NCI-H2081 treated with DMSO at 0.1 percent for 48 hours (cell line): ENCODE data around the gene ITPR2.

ENCODE experiments used
- DNase-seq: peaks from one replicate; lab custom pipeline; 2025; lab: John Stamatoyannopoulos, UW

ITPR2 gene

DNA sequence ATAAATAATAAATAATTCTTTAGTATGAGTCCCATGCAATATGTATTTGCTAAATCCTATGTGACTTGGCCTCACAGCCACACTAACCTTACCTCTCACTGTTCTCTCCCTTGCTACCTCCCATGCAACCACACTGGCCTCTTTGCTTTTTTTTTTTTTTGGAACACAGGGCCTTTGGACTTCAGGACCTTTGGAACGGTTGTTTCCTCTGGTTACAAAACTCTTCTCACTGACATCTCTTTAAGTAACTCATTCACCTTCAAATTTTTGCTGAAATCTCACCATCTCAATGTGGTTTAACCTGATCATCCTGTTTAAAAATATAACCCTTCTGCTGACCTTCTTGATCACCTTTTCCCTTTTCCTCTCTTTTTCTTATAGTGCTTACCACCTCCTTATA is 443.7 kb downstream of the ITPR2 start:
- DNase-seq, result no peak

DNA sequence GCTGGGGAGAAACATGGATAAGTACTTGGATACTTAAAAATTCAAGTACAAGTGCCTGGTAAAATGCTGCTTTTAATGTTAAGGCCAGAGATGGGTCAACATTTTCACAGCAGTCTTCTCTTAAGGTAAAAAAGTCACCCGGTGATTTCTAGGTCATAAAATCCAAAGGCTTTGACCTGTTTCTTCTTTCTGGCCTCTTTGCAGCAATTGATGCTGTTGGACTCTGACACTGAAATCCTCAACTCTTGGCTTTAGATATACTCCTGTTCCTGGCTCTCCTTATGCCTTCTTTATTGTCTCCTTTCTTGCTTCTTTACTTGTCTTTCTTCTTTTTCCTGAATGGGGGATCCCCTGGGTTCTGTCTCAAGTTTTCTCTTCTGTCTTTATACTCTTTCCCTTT is 448.5 kb downstream of the ITPR2 start:
- DNase-seq, result no peak

DNA sequence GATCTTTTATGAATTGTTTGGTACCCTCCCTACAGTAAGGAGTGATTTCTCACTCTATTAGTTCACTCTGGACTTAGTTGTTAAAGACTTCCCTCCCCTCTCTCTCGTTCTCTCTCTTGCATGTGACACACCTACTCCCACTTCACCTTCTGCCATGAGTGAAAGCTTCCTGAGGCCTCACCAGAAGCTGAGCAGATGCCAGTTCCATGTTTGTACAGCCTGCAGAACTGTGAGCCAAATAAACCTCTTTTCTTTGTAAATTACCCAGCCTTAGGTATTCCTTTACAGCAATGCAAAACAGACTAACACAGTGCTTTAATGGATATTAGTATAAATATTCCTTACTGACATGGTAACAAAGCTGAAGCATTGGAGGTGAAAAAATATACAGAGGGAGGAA is 450.0 kb downstream of the ITPR2 start:
- no peak for DNase-seq

DNA sequence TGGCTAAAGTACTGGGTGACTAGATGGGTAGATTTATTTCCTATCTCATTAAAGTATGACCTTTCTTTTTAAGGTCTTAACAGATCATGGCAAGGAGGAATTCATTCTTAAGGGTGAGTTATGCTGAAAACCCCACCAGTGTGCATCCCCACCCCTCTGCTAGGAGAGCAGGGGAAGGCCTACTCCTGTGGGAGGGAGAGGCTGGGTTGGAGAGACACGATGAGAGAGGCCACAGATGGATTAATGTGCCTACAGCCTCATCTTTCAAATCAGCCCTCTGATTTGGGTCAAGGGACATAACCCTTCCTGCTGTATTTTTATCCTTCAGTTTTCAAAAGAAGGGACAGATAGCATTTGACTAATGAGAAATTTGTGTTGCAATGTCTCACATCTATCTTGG is 452.1 kb downstream of the ITPR2 start:
- DNase-seq, result no peak

DNA sequence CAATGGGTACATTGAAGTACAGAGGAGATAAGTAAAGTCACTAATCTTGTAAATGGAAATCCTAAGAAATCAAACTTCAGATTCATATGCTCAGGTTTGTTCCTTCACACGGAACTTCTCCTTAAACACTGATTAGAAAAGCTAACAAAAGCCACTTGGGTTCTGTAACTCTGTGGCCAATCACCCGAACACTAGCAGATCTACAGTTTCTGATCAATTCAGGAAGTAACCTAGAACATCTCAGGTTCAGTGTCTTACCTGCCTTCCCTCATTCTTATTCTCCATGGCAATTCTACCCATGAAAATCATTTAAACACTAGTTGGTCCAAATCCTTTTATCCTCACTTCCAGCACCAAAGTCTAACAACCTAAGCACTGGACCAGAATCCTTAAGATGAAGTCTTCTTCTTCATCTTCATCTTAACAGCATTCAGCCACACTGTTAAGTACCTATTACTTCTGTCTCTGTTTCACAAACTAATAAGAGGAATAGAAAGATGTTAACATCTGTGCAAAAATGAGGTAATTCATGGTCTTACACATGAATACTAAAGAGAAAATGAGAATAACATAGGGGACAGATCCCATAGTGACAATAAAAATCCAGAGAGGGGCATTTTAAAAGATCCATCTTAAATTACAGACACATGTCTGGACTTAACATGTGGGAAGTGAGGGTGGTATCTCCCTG is 453.1 kb downstream of the ITPR2 start:
- no peak for DNase-seq

DNA sequence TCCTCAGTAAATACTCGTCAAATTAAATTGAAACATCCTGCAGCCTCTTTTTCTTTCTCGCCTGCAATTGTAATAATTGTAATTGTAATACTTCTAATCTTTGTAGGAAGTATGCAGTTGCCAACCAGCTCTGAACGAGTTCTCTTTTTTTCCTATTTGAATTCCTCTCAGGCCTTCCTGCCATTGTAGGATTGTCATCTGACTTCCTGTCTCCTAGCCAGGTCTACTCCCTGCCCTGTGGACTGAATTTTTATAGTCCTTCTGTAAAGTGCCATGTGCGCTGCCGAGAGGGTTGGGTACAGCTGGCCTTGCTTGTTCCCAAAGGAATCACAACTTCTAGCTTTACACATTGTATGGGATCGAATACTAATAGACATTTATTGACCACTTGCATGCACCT is 454.3 kb downstream of the ITPR2 start:
- no peak for DNase-seq

DNA sequence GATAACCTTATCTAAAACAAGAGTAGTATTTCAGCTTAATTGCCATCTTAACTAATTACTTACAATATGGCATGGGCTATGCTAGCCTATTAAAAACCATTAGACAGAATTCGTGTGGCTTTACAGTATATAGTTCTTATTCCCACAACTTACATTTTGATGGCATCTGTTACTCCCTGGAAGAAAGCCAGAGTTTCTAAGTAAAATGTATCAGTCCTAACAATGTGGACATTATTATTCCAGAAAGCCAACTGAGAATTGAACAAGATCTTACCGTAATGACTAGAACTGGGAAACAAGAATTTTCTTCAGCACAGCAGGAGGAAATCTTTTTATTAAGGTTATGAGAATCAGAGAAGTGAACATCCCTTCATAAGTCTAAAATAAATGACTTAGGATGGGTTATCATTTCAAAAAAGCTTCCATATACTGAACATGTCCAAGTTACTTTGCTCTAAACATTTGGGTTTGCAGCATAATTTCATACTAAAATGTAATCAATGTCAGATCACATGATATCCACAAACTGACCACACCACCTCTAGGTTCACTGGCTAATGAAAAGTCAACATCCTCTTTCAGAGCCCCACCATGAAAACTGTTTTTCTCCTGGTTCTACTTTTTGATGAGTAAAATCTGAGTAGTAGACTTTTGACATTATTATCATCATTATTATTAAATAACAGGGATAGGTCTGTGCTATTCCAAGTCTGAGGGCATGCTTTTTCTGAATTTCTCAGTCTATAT is 457.9 kb downstream of the ITPR2 start:
- no peak for DNase-seq

DNA sequence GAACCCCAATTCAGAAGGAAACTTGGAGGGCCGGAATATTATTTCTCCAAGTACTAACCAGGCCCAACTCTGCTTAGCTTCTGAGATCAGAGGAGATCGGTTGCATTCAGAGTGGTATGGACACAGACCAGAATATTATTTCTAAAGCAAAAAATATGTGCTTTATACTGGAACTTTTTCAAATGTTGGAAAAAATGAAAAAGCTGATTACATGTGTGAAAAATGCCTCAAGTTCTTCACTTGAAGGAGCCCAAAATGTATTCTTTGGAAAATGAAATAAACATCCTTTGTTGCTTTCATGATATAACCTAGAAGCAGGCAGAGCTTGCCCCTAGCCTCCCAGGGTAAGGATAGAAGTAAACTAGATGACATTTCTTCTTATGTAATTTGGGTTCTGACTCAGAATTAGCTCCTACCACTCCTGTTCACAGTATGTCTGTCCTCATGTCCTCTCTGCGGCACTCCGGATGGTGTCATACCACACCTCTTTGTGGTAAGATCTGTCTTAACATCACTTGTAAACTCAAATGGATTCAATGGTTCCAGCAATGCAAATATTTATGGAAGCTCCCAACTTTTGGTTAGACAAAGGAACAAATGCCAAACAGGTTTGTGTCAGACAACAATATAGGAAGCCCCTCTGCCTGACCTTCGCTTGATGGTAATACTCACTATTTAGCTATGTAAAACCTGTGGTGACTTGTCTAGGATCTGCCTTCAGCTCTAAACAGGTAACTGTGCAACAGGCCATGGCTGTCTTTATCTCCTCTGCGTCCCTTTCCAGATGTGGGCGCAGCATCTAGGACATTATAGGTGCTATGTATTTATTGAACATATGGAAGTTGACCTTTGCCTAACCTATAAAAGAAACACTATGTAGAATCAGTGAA is 459.1 kb downstream of the ITPR2 start:
- no peak for DNase-seq

DNA sequence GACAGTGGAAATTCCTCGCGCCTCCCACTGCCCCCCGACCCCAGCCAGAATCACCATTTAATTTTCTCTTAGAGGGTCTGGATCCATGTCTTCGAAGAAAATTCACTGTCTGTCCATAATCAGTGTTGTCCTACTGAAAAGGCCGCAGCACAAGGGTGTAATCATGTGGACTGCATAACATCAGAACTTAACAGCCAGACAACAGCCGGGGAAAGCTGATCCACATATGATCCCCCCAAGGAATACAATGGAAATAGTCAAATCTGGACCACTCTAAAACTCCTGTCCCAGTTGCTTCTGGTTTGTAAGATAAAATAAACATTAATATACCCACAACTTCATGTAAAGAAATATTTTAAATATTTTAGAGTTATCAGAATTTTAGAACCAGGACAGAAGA is 460.1 kb downstream of the ITPR2 start:
- no peak for DNase-seq

DNA sequence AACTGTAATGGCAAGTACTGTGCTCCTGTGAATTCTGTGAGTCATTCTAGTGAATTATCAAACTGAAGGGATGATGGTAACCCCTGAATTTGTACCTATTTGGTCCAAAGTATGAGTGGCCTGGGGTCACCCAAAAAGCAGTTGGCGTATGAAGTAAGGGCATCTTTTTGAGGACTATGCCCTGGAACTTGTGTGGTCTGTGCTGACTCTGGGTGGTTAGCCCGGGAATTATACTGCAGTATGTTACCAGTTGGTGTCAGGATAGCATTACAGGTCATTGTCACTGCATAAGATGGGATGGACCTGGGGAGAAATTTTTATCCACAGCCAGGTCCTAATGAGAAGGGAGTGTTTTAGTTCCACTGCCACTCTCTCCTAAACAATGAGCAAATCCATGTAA is 462.9 kb downstream of the ITPR2 start:
- DNase-seq, result no peak

DNA sequence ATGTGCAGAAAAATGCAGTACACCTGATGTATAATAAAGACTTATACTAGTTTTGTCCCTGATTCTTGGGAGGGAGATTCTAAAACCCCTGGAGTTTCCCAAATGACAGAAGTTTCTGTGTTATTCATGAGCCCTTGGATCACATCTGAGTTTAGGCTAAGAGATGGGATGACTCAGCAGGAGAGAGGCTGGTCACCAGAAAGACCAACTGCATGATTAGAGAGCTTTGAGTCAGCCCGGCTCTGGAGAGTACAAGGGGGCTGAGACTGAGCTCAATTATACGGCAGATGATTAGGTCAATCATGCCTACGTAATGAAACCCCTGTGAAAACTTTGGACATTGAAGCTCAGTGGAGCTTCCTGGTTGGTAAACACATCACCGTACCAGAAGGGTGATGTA is 463.4 kb downstream of the ITPR2 start:
- DNase-seq, result no peak

DNA sequence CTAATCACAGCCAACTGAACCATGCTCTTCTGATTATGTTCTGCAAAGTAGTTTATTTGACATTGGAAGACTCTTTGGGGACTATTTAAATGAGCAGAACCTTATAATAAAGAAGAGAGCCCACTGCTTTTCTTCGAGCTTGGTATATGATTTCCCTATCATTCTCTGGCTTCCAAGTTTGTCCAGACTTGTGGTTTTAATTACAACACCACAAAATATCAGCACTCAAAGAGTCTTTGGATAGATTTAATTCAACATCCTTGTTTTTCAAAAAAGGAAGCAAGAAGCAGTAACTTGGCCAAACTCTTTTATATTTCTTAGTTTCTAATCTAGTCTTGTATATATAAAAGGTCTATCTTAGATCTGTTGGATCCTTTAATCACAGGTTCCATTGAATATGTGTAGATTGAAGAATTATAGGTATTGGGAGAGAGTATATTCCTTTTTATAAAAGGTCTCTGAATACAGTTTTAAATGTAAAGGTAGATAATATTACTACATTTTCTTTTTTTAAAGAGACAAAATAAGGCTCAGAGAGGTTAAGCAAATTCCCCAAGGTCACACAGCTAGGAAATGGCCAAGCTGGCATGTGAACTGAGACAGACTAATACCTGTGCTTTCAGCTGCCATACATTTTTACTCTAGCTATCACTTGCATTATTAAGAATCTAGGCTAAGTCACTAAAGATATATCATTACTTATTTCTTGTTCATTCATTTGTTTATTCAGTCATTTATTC is 464.8 kb downstream of the ITPR2 start:
- DNase-seq, result no peak

DNA sequence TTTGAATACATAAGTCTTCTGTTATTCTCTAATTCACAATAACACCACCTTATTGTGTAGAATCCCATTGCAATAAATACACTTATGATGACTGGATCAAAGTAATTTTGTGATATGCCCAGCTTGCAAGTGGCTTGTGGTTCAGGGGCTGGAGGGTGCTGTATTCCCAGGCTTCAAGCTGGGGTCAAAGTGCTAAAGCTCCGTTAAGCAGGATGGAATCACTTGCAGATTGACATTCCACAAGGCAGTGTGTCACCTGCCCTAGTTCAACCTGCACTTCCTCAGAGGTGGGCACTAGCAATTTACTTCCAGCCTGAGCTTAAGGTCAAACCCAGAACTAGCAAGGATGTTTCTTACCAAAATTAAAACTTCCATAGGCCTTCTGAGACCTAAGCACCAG is 471.0 kb downstream of the ITPR2 start:
- no peak for DNase-seq

DNA sequence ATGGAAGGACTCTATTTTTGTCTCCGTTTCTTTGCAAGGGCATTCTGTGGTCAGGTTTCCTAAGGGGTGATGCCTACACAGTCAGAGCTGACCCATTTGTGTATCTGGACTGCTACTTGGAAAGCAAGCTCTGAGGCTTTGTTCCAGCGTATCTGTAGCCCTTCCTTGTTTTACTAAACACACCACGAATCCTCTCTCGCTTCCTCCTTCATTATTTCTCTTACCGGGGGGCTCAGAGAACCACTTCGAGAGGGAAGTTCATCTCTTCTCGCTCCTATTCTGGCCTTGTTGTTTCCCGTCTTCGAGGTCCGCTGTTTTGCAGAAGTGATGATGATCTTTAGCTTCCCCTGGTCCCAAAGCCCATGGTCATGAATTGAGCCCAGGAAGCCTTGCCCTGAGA is 472.9 kb downstream of the ITPR2 start:
- no peak for DNase-seq

DNA sequence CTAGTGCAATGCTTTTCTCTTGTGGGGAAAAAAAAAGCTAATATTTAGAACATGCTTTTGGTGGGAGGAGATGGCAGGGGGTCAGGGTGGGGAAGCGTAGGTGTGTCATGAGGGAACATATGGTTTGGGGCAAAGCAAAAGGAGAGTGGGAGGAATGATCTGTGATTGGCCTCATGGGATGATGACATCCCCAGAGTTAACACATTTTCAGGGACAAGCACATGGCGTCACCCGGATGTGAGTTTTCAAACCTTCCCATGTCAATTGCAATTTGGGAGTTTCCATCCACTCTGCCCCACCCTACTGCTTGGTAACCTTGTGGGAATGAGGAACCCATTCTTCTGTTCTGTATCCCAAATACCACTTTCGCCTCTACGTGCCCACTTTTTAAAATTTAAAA is 473.4 kb downstream of the ITPR2 start:
- DNase-seq, result no peak

DNA sequence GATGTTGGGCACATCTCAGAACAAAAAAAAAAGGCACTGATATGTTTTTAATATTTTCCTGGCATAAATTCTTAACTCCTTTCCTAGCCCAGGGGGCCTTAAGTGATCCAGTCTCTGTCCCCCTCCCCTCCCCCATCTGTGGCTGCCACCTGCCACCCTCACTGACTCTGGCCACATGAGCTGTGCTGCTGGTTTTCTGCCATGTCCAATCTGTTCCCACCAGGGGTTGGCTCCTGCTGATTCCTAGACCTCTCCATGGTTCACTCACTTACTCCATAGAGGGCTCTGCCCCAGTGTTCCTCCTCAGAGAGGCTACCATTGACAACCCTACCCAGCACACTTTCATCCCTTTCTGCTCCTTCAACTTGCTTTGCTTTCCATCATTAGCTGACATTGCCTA is 474.3 kb downstream of the ITPR2 start:
- no peak for DNase-seq

DNA sequence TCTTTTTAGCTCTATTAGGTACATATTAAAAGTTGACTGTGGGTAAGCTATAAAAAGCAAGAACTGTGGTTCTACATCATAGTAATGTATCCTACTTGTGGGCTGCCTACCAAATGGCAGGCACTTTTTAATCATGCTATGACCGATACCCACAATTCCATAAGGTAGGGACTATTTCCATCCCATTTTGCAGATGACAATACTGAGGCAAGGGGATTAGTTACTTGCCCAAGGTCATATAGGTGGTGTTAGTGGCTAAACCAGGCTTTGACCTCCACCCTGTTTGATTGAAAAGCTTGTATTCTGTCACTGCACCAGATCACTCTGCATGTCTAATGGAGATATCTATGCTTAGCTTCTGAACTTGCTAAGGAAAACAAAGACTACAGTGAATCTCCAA is 485.7 kb downstream of the ITPR2 start:
- no peak for DNase-seq

DNA sequence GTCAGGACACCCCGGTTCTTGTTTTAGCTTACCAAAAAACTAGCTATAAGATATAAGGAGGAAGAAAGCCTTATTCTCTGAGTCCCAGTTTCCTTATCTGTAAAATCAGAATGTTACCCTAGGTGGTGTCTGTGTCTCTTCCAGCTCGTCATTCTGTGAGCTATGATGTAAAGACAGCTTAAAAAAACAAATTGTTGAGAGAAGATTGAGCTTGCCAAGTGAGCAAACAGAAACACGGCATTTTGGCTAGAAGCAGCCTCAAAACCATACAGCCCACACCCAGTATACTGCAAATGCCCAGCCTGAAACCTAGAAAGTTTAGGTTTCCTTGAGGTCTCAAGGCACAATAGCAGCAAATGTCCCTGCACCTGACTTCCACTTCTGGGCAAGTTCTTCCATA is 486.3 kb downstream of the ITPR2 start:
- no peak for DNase-seq

DNA sequence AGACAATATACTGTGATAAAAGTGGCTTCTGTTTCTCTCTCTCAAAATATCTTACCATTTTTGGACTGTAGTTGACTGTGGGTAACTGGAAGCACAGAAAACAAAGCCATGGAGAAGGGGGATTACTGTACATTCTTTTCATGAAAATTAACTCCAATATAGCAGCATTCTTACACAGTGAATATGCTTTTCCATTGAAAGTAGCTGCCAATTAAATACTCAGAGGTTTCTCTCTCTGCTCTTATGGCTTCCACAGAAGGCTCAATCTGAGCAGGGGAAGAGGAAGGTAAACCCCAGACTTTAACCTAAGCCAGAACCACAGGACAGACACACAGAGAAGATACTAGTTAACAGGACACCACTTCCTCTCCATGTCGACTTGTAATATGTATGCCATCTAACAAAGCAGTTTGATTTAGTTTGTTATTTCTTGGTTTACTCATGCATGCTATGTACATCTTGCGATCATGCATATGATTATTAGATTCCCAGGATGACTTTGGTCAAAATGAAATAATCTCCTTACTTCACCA is 487.5 kb downstream of the ITPR2 start:
- no peak for DNase-seq

DNA sequence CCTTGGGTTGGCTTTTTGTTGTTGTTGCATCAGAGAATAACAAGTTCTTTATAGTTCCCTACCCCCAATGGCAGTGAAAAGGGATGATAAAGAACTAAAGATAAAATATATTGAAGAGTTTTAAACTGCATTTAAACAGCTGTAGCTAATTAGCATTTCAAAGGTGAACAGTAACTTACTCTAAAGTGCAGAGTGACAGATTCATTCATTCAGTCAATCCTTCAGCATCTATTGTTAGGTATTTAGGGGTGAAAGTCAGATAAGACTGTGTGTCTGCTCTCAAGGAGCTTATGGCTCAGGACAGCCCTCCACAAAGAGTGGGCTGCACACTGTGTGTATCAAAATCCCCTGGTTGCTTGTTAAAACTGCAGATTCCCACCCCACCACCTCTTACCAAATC is 491.5 kb downstream of the ITPR2 start:
- DNase-seq, result no peak

DNA sequence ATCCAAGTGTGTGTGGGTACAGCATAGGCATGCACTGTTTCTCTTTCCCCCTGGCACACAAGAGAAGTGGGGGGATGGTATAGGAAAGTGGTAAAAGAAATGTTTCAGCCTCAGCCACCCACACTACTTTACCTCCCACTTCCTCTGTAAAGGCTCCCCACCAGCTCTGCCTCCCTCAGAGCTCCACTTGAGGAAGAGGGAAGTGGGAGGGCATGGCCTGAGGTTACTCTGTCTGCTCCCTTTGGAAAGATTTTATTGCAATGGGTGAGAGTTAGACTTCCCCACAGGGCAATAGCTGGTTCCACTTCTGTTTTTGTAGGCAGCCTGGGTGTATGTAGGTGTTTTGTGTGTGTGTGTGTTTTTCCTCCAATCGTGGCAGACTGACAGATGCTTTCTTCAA is 492.3 kb downstream of the ITPR2 start:
- no peak for DNase-seq

DNA sequence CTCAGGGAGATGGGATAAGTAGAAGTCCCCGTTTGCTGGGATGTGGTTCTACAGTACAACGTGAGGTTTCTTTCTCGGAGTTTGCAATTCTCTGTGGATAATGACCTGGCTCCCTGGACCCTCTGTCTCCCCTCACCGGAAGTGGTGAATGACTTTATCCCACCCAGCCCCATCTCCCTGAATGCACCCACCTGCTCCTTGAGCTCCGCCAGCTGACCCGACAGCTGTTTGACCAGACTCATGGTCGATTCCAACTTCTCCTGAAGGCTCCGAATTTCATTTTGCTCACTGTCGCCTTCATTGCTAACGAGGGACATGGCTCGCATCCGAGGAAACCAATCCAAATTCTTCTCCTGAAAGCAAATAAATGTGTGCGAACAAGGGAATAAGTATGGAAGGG is 493.0 kb downstream of the ITPR2 start:
- DNase-seq, result no peak
